ENCODE results near the gene PRMT9.

PRMT9 gene

GRCh38 chr4:147628415-147628814 lies 55.5 kb downstream of the PRMT9 start:
- DNase-seq (no peak), ATAC-seq (replicated peaks) (no peak)
- H3K36me3 Mint-ChIP-seq (ENCODE audit: insufficient read depth), result peaks cover 85% of the 10 kb centered on the region
- no peak overlapping the region for H3K4me3 Mint-ChIP-seq
- H3K27ac Mint-ChIP-seq, result no peak overlapping the region
- peaks cover 0 to 9% of the 10 kb centered on the region in 2 donors for H3K4me1 Mint-ChIP-seq (ENCODE audit: low read depth in 2 of 2)
- no peaks in the 10 kb centered on the region for H3K27me3 Mint-ChIP-seq
- H3K9me3 Mint-ChIP-seq, result no peaks in the 10 kb centered on the region

GRCh38 chr4:147626903-147627302 lies 57.1 kb downstream of the PRMT9 start:
- no peak overlapping the region for H3K4me3 Mint-ChIP-seq
- ATAC-seq (replicated peaks), result no peak

DNA sequence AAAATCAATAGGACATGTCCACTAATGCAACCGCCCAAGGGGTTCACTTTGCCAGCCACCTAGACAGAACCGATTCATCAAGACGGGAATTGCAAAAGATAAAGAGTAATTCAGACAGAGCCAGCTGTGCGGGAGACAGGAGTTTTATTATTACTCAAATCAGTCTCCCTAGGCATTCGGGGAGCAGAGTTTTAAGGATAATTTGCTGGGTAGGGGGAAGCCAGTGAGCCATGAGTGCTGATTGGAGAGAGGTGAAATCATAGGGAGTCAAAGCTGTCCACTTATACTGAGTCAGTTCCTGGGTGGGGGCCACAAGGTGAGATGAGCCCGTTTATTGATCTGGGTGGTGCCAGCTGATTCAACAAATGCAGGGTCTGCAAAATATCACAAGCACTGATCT lies 58.2 kb downstream of the PRMT9 start:
- Mint-ChIP-seq H3K4me1 (ENCODE audit: low read depth in 2 of 2) (peaks cover 5 to 22% of the 10 kb centered on the region in 2 donors), H3K36me3 (ENCODE audit: insufficient read depth) (peaks cover 71% of the 10 kb centered on the region), H3K9me3 (no peaks in the 10 kb centered on the region), H3K4me3 (no peak overlapping the region), H3K27me3 (no peaks in the 10 kb centered on the region), H3K27ac (peak overlapping the region in 1 of 2 donors; percentile 13)
- no peak for DNase-seq
- no peak for ATAC-seq (replicated peaks)

More at GRCh38 chr4:147626903-147627302, 57.1 kb downstream of the PRMT9 start:
- peak overlapping the region in 1 of 2 donors; percentile 50 for H3K27ac Mint-ChIP-seq
- peaks cover 82% of the 10 kb centered on the region for H3K36me3 Mint-ChIP-seq (ENCODE audit: insufficient read depth)
- peaks cover 2 to 16% of the 10 kb centered on the region in 2 donors for H3K4me1 Mint-ChIP-seq (ENCODE audit: low read depth in 2 of 2)
- DNase-seq, result no peak
- no peaks in the 10 kb centered on the region for H3K9me3 Mint-ChIP-seq
- H3K27me3 Mint-ChIP-seq, result no peaks in the 10 kb centered on the region

DNA sequence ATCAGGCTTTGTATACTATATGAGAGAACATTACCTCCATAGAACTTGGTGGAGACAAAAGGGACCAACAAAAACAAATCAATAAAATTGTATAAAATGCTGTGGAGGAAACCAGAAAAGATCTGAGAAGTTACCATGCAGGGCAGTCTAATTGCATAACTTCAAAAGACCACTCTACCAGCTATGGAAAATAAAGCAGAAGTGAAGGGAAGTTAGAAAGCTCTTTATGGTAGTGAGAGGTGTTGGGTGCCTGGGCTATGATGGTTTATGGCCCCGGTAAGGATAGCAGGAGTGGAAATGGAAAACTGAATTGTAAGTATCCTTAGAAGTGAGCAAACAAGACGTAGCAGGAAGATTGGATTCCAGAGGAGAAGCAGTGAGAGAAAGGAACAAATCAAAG lies 63.6 kb downstream of the PRMT9 start:
- Mint-ChIP-seq H3K36me3 (ENCODE audit: insufficient read depth) (peaks cover 37% of the 10 kb centered on the region), H3K9me3 (no peaks in the 10 kb centered on the region), H3K27ac (peak overlapping the region in 1 of 2 donors; percentile 12), H3K27me3 (no peaks in the 10 kb centered on the region), H3K4me3 (peak overlapping the region; percentile 1 to 93), H3K4me1 (ENCODE audit: low read depth in 2 of 2) (peaks cover 23 to 25% of the 10 kb centered on the region in 2 donors)
- ATAC-seq (replicated peaks) (no peak), DNase-seq (no peak)

DNA sequence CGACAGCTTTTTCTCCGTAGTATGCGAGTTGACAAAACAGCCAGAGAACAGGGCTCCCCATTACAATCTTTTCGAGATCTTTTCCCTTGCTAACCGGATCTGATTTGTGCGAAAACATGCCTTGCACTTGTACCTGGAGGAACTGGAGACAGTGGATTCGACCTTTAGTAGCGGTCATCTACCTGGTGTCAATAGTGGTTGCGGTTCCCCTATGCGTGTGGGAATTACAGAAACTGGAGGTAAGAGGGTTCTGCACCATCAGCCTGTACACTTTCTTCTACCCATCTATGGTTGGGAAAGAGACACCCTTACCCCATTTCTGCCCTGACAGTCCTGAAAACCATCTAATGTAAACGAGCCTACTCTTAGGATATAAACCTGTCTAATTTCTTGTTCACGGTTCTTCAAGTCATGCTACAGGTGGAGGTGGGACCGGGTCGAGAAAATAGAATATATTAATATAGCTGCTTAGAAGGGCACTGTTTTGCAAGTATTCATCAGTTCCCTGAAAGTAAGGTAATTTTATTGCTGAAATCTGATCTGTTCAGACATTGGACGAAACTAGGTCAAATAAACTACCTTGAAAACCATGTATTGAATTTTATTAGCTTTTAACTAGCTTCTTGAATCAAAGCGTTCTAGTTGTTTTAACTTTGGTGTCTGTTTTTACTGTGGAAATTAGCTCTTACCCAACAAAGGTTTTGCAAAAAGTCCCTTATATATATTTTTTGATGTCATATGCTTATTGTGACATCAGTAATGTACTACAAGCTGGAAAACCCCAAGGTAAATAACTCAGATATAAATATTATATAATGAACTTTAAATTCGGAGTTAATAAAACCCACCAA lies 65.9 kb downstream of the PRMT9 start:
- peaks cover 22 to 25% of the 10 kb centered on the region in 2 donors for H3K4me1 Mint-ChIP-seq (ENCODE audit: low read depth in 2 of 2)

DNA sequence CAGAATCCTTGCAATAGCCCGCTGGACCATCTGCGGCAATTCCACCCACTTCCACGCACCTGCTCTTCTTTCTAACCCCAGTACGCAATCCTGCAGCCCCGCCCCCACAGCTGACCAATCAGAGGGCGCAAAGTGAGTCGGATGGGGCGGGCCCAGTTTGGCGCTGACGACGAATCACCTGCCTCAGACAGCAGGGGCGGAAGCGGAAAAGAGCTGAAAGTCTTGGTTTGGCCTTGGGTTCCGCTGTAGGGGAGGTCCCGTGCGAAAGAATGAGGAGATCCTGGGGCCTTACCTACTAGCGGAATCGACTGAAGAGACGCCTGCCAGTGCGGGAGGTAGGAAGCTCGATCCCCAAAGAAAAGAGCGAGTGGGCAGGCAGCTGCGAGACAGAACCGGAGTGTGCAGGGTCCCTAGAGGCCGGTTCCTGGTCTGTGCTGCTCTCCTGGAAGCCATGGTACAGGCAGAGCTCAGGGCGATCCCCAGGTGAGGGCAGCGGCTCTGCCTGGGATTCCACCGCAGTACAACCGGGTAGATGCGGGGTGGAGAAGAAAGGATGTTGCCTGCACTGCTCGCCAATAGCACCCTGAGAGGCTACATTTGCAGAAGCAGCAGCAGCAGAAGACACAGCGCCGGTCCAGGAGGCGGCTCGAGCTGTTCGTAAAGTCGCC lies 66.7 kb downstream of the PRMT9 start, which contains the start of gene TMEM184C:
Gene TMEM184C (plus strand): TSS at position 225 of the 668 bp plus-strand sequence. CDS start 560 bp downstream, outside the sequence.
- peak; percentile 98 to 99 (median 99) for DNase-seq
- Mint-ChIP-seq H3K27ac (peak within 1 kb of the TSS; percentile 92 to 97), H3K4me1 (ENCODE audit: low read depth in 2 of 2) (peaks cover 16 to 23% of the 10 kb centered on the region in 2 donors), H3K36me3 (ENCODE audit: insufficient read depth) (peaks cover 11% of the 10 kb centered on the region), H3K27me3 (no peaks in the 10 kb centered on the region), H3K4me3 (peak within 1 kb of the TSS; percentile 93 to 95), H3K9me3 (no peaks in the 10 kb centered on the region)
- ATAC-seq (replicated peaks), result peak; percentile 95

More for the DNA sequence above, 65.9 kb downstream of the PRMT9 start:
- ATAC-seq (replicated peaks) (no peak), DNase-seq (no peak)
- Mint-ChIP-seq H3K9me3 (no peaks in the 10 kb centered on the region), H3K27me3 (no peaks in the 10 kb centered on the region), H3K4me3 (peak overlapping the region; percentile 93 to 95), H3K27ac (peak overlapping the region; percentile 92 to 97), H3K36me3 (ENCODE audit: insufficient read depth) (peaks cover 17% of the 10 kb centered on the region)

- Mint-ChIP-seq H3K4me3 (peak overlapping the region; percentile 93 to 95), H3K27ac (peak overlapping the region; percentile 92 to 97), H3K36me3 (ENCODE audit: insufficient read depth) (peaks cover 8% of the 10 kb centered on the region), H3K9me3 (no peaks in the 10 kb centered on the region), H3K4me1 (ENCODE audit: low read depth in 2 of 2) (peaks cover 16 to 21% of the 10 kb centered on the region in 2 donors), H3K27me3 (peaks cover 0 to under 1% of the 10 kb centered on the region in 2 donors)
- peak; percentile 1 for ATAC-seq (replicated peaks)
- DNase-seq, result no peak
Measured at GRCh38 chr4:147616849-147617172, 67.2 kb downstream of the PRMT9 start.

- ATAC-seq (replicated peaks) (no peak), DNase-seq (no peak)
- Mint-ChIP-seq H3K36me3 (ENCODE audit: insufficient read depth) (no peaks in the 10 kb centered on the region), H3K4me1 (ENCODE audit: low read depth in 2 of 2) (no peaks in the 10 kb centered on the region), H3K27ac (no peak overlapping the region), H3K27me3 (peaks cover 20 to 24% of the 10 kb centered on the region in 2 donors), H3K4me3 (no peak overlapping the region), H3K9me3 (no peaks in the 10 kb centered on the region)
Measured at GRCh38 chr4:147610686-147611085, 73.3 kb downstream of the PRMT9 start.

DNA sequence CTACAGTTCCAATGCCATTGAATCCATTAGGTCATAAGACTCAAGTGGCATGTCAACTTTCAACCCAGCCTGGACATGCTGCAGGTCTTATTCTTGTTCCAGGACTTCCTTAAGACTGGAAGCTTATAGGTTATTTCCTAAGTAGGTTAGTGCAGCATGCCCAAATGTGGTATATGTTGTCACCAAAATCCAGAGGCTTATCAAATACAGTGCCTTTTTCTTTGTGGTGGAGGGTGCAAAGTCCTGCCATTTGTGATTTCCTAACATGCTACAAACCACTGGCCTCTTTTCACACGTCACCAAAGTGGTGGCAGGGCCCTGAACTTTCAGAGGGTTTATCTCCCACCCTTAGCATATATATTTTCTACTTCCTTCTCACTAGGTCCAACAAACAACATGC lies 76.5 kb downstream of the PRMT9 start:
- H3K27me3 Mint-ChIP-seq, result peaks cover 20 to 24% of the 10 kb centered on the region in 2 donors
- no peaks in the 10 kb centered on the region for H3K4me1 Mint-ChIP-seq (ENCODE audit: low read depth in 2 of 2)
- no peak for DNase-seq
- no peaks in the 10 kb centered on the region for H3K36me3 Mint-ChIP-seq (ENCODE audit: insufficient read depth)
- no peaks in the 10 kb centered on the region for H3K9me3 Mint-ChIP-seq
- no peak for ATAC-seq (replicated peaks)
- H3K4me3 Mint-ChIP-seq, result no peak overlapping the region
- no peak overlapping the region for H3K27ac Mint-ChIP-seq

DNA sequence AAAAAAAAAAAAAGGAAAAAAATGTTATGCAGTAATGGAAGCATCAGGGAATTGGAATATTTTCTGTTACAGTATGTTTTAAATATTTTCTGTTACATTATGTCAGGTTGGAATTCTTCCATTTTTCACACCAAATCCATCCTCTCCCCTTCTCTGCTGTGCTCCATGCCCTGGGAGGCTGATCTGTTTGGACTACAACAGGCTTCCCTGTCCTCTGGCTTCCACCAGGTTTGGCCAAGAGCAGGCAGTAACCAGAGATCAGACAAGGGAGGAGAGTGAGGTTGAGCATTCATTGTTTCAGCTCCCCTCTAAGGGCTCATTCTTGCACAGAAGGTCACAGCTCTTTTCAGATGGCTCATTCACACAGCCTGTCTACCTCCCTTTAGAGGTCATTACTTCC lies 78.5 kb downstream of the PRMT9 start:
- no peak for ATAC-seq (replicated peaks)
- DNase-seq, result no peak
- Mint-ChIP-seq H3K4me1 (ENCODE audit: low read depth in 2 of 2) (no peaks in the 10 kb centered on the region), H3K27me3 (peaks cover 14 to 36% of the 10 kb centered on the region in 2 donors), H3K27ac (no peak overlapping the region), H3K4me3 (no peak overlapping the region), H3K36me3 (ENCODE audit: insufficient read depth) (no peaks in the 10 kb centered on the region), H3K9me3 (no peaks in the 10 kb centered on the region)

DNA sequence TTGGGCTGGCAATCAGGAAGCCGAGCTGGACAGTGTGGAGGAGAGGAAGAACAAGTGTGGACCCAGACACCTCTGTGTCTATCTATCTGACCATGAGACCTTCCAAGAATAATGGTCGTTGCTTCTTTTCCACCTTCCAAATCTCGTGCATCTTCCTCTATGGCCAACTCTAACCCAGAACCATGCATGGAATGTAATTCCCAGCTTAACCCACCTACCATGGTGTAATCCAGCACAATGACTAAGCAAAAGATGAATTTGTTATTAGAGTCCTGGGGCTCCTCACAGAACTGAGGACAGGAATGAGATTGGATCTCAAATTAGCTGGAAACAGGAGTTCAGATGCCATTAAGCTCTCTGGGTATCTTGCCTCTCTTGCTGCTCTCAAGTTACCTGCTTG lies 84.2 kb downstream of the PRMT9 start:
- no peaks in the 10 kb centered on the region for H3K4me1 Mint-ChIP-seq (ENCODE audit: low read depth in 2 of 2)
- H3K36me3 Mint-ChIP-seq (ENCODE audit: insufficient read depth), result no peaks in the 10 kb centered on the region
- ATAC-seq (replicated peaks), result no peak
- no peak overlapping the region for H3K4me3 Mint-ChIP-seq
- DNase-seq, result no peak
- no peak overlapping the region for H3K27ac Mint-ChIP-seq
- H3K9me3 Mint-ChIP-seq, result no peaks in the 10 kb centered on the region
- H3K27me3 Mint-ChIP-seq, result peaks cover 0 to 29% of the 10 kb centered on the region in 2 donors

- DNase-seq, result no peak
- no peaks in the 10 kb centered on the region for H3K36me3 Mint-ChIP-seq (ENCODE audit: insufficient read depth)
- no peak overlapping the region for H3K4me3 Mint-ChIP-seq
- no peak for ATAC-seq (replicated peaks)
- no peak overlapping the region for H3K27ac Mint-ChIP-seq
- H3K9me3 Mint-ChIP-seq, result no peaks in the 10 kb centered on the region
- H3K27me3 Mint-ChIP-seq, result peaks cover 0 to 29% of the 10 kb centered on the region in 2 donors
- peaks cover 0 to 2% of the 10 kb centered on the region in 2 donors for H3K4me1 Mint-ChIP-seq (ENCODE audit: low read depth in 2 of 2)
Measured at GRCh38 chr4:147599206-147599605, 84.8 kb downstream of the PRMT9 start.

DNA sequence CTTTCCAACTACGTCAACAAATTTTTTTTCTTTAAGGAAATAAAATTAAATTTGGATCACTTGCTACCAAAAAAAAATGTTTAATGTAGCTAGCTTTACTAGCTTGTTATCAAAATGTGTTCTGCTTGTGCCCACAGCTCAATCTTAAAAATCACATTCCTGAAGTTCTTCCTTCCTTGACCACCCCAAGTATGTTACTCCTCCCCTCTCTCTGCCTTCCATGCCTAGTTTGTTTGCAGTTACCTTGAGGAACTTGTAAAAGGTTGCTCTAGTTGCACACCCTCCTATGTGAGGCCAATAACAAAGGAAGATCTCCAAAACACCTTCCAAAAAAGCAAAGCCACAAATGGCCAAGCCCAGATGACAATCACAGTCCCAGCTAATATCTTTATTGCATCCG lies 86.4 kb downstream of the PRMT9 start:
- Mint-ChIP-seq H3K4me1 (ENCODE audit: low read depth in 2 of 2) (peaks cover 0 to 2% of the 10 kb centered on the region in 2 donors), H3K9me3 (no peaks in the 10 kb centered on the region)

More for the DNA sequence above, 86.4 kb downstream of the PRMT9 start:
- no peak overlapping the region for H3K27ac Mint-ChIP-seq
- no peak for DNase-seq
- H3K4me3 Mint-ChIP-seq, result no peak overlapping the region
- no peak for ATAC-seq (replicated peaks)
- H3K27me3 Mint-ChIP-seq, result peaks cover 0 to 35% of the 10 kb centered on the region in 2 donors
- no peaks in the 10 kb centered on the region for H3K36me3 Mint-ChIP-seq (ENCODE audit: insufficient read depth)
